NCI-H2107 (cell line): ENCODE data around the gene MMP28.

Source experiments
- DNase-seq: peaks from one replicate; lab custom pipeline; 2025; lab: John Stamatoyannopoulos, UW

The MMP28 gene

GRCh38 chr17:35725058-35725457, 70.4 kb downstream of the MMP28 start:
- no peak for DNase-seq

GRCh38 chr17:35723735-35724134, 71.7 kb downstream of the MMP28 start:
- DNase-seq, result no peak

GRCh38 chr17:35717475-35717874, 78.0 kb downstream of the MMP28 start:
- DNase-seq, result no peak

GRCh38 chr17:35716897-35717465, 78.5 kb downstream of the MMP28 start:
- no peak for DNase-seq

GRCh38 chr17:35716173-35716572, 79.3 kb downstream of the MMP28 start:
- DNase-seq, result no peak
